ENCODE data around the gene EPB41. TPM values are rescaled to one million over a fixed set of nuclear protein-coding genes. Genes with fewer than 3 reads are reported as not detected.
"Not testable (repeated sequence)": the region's sequence is repeated elsewhere in the genome, so short reads cannot be mapped to it uniquely, and the experiment has no call there.

The EPB41 gene
- total and polyA plus RNA-seq, 9 of the 15 experiments (the other 6 are each of a cell fraction or from before 2014, with no cell fraction given): 3.7 to 213 (median 141) TPM

- TF ChIP-seq ZMIZ1 (IDR thresholded peaks at IDR 0.05; ENCODE audit: low read depth in 2 of 2, low read length in 2 of 2): no peak
- TF ChIP-seq ZNF263 (CRISPR knock-in tag; IDR thresholded peaks at IDR 0.05; ENCODE audit: borderline replicate concordance): no peak
- no peak for TF ChIP-seq LARP7 (IDR thresholded peaks at IDR 0.05)
- peak; percentile 49 for TF ChIP-seq BCOR (IDR thresholded peaks at IDR 0.05)
Observed at GRCh38 chr1:28936528-28936927, 22.2 kb downstream of the EPB41 start (continued).

GRCh38 chr1:28943581-28943980 is 29.2 kb downstream of the EPB41 start:
- H2AFZ ChIP-seq (ENCODE audit: low read depth, low read length); H3K9ac ChIP-seq (ENCODE audit: insufficient read depth in 1 of 2, low read depth in 2 of 2, low read length in 2 of 2); BruUV-seq (replicated peaks); H3K27ac ChIP-seq (ENCODE audit: extremely low read depth, low read depth, low read length); H3K9me3 ChIP-seq (replicated peaks; ENCODE audit: control insufficient read depth, insufficient read depth, low read depth, low read length); H3K9me1 ChIP-seq (ENCODE audit: control insufficient read depth, insufficient read depth, low read length); H4K20me1 ChIP-seq (replicated peaks; ENCODE audit: control insufficient read depth, insufficient read depth, low read length); H3K27me3 ChIP-seq (ENCODE audit: control insufficient read depth in 2 of 2, insufficient read depth in 2 of 2, low read length in 2 of 2); FAIRE-seq; H3K36me3 ChIP-seq (ENCODE audit: control insufficient read depth, insufficient read depth, low read length); H3K4me3 ChIP-seq; CTCF ChIA-PET (ENCODE audit: low intra/inter-chr PET ratio); in situ Hi-C loops (cut with MboI); intact Hi-C loops (cut with micrococcal nuclease); H3K4me2 ChIP-seq (ENCODE audit: insufficient read depth, low read length); DNase-seq (ENCODE audit: extremely low read depth in 1 of 4, low spot score in 3 of 4): not testable (repeated sequence)
- 21% methylated on average over 3 of the region's 3 CpGs for WGBS (ENCODE audit: insufficient coverage, low coverage, missing lambda C conversion rate)
- peak; percentile 26; the same call in 2 of the 3 replicates for ATAC-seq
- POLR2A ChIA-PET: interaction anchor here (0.6 to 2.6 kb wide), 3 partner anchors 9 to 55 kb away, joined by 3 to 14 read pairs (median 3); no protein-coding TSS in a partner anchor
- Histone ChIP-seq H3K4me1 (replicated peaks in 1 of 2; ENCODE audit: control insufficient read depth in 2 of 2, insufficient read depth in 2 of 2, low read length in 2 of 2) (peaks cover 9 to 13% of the 10 kb centered on the region in 2 experiments; a peak in 4 of 5 replicates), H3K79me2 (ENCODE audit: control insufficient read depth, insufficient read depth, low read length) (peaks cover 91% of the 10 kb centered on the region)
- TF ChIP-seq FOXJ2 (tag; IDR thresholded peaks at IDR 0.05) (0 out of 2 replicates have a peak, but pooled peaks have one; percentile 25), POLR2A (conservative IDR thresholded peaks at IDR 0.05) (0 out of 2 replicates have a peak, but pooled peaks have one; percentile 34)
